Fibroblast of skin of left biceps (primary cell): ENCODE results near the gene ROR1.

Experiments used
- DNase-seq, 2 experiments: peaks; one replicate each; pipeline ENCODE4 v3.0.0-alpha.2; 2013; ENCODE audit warnings: low read depth in 2 of 2

The ROR1 gene

DNA sequence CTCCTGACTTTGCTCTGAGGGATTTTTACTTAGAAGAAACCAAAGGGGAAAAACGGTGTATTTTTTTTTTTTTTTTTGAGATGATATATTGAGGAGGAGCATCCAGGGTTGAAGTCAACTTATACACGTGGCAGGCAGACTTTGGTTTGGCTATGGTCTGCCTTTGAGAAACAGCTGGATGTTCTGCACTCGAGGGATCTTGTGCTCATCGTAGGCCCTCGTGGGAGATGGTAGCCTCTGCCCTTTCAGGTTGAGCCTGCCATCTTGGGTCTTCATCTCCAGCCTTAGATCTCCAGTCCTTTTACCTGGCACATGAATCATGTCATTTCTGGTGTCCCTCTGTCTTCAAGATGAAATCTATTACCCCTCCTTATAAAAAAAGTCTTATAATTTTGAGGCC lies 362.5 kb downstream of the ROR1 start:
- no peak for DNase-seq

GRCh38 chr1:64136752-64137411 lies 363.1 kb downstream of the ROR1 start:
- peak; percentile 82 to 83 for DNase-seq

GRCh38 chr1:64137412-64137803 lies 363.6 kb downstream of the ROR1 start:
- DNase-seq = no peak

DNA sequence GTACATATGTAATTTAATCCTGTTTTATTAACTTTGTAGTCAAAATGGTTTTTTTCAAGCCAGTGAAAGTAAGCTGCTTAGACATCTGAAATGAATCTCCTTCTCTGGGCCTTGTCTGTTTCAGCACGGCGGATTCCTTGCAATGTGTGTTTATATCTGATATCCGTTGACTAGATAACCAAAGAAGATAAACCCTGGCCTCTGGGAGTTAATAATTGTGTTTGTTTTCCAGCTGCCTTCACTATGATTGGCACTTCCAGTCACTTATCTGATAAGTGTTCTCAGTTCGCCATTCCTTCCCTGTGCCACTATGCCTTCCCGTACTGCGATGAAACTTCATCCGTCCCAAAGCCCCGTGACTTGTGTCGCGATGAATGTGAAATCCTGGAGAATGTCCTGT lies 366.1 kb downstream of the ROR1 start:
- DNase-seq = no peak

DNA sequence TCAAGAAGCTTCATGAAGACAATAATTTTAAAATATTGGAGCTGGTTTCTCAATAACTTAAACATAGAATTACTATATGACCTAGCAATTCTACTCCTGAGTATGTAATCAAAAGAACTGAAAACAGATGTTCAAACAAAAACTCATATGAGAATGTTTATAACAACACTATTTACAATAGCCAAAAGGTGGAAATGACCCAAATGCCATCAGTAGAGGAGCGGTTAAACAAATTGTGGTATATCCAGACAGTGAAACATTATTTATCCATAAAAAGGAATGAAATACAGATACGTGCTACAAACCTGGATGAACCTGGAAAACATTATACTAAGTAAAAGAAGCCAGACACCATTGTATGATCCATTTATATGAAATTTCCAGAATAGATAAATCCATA lies 366.8 kb downstream of the ROR1 start:
- DNase-seq = no peak

DNA sequence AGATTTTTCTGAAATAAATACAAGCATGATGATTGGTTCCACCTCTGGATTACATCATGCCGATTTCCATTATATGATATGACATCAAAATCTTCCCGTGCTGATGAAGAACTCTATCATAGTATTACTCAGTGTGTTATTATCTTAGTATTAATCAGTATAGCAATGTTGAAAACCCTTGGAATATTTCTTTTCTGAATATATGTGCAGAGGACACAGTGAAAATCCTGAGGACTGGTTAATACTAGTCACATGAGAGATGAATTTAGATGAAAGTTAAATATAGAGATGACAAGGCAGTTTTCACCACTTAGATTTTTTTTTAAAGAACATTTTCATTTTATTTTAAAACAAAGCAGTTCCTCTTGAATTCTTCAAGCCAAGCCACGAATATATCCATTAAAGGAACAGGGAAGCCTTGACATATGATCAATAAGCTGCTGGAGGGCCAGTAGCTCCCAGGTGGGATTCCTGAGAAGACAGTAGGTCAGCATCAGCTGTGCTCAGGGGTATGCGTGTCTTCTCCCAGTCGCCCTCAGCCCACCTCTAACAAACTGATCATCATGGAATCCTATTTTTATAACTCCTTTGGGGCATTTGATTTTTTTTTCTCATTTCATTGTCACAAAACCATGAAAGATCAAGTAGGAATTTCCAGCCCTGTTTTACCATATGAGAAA lies 373.4 kb downstream of the ROR1 start:
- DNase-seq = no peak

GRCh38 chr1:64147759-64148158 lies 373.9 kb downstream of the ROR1 start:
- no peak for DNase-seq

- DNase-seq = no peak
These were observed 376.4 kb downstream of the ROR1 start for GRCh38 chr1:64150266-64150665.

DNA sequence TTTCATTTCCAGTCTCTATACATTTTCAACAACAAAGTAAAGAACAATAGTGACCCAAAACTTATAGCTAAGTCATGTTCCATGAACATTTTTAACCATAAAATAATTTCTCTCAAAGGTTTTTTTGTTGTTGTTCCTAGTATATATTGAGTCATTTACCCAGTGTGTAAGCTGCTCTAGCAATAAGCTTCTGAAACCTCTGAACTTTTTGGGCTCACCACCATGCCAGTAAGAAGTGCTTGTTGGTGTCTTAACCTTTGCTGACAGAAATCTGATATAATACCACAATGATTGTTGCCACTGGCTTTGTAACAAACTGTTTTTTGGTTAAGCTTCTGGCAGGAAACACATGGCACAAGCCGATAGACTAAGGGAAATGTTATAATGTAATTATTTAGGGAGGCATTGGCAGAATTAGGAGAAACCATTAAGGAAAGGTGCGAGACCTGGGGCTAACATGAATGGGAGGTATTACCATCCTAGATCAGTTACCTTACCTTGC lies 377.0 kb downstream of the ROR1 start:
- DNase-seq = no peak

- no peak for DNase-seq
These were observed 381.5 kb downstream of the ROR1 start for GRCh38 chr1:64155278-64155677.

DNA sequence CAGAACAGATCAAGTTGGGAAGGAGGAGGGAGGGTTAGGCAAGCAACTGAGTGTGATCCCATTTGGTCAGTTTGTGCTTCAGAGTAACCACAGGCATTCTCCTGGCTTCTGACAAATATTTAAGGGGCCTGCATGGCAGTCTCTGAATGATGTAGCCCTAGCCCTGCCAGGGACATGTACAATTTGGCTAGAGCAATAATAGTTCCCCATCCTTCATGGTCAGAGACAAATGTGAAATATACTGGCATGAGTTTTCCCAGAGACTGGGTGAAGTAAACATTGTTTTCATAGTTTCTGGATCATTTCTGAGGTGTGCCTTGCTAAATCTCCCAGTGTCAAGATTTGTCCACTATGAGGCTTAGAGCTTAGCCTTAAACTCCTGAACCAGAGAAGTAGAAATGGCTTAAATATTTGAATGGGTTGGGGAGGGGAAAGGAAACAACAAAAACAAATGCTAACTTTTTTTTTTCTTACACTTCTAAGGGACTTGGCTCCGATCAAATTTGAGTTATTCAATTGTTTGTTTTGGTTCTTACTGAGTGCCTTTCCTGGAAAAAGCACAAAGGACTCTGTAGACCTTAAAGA lies 387.6 kb downstream of the ROR1 start:
- no peak for DNase-seq

- DNase-seq = no peak
These were observed 388.3 kb downstream of the ROR1 start for GRCh38 chr1:64162151-64162550.

DNA sequence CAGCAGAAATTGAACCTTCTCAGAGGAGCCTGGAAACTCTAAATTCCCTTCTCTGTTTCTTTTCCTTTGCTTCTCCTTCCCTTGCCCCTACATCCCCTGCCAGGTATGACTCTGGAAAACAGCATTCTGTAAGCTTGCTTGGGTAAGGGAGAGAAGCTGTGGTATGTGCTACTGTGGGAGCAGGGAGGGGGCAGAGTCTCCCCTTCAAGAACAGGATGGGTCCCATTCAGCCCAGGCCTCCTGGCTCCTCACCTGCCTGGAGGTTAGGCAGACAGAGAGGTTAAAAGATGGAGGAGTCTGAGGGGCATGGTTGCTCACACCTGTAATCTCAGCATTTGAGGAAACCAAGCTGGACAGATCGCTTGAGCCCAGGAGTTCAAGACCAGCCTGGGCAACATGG lies 389.0 kb downstream of the ROR1 start:
- no peak for DNase-seq

GRCh38 chr1:64163431-64163830 lies 389.6 kb downstream of the ROR1 start:
- DNase-seq = no peak

DNA sequence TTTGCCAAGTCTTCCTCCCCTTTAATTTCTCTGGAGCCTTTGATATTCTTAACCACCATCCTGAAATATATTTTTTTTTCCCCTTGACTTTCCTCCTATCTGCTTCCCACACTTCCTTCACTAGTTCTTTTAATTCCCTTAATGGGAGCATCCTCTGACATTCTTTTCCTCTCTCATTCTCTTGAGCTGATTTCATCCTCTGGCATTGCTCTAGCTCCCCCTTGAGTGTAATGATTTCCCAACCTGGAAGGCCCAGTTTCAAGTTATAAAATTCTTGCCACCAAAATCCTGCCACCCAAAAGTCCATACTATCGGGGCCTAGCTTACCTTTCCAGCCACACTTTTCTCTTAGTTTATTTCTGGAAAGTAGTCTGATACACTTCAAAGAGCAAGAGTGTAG lies 390.2 kb downstream of the ROR1 start:
- DNase-seq = no peak

DNA sequence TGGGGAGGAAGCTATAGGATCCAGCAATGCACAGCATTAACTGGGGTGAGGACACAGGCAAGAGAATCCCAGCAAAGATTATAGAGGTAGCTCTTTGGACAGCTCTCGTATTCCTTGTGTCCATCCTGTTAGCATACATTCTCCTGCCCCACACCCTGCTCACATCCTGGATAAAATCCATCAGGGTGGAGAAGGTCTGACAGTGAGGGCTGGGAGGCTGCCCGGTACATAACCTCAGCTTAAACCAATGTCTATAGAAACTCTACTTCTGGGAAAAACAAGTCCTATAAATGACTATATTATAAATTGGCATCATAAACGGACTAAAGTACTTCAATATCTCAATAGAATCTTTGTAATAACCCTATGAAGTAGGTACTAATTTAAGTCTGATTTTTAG lies 392.8 kb downstream of the ROR1 start:
- DNase-seq = no peak

DNA sequence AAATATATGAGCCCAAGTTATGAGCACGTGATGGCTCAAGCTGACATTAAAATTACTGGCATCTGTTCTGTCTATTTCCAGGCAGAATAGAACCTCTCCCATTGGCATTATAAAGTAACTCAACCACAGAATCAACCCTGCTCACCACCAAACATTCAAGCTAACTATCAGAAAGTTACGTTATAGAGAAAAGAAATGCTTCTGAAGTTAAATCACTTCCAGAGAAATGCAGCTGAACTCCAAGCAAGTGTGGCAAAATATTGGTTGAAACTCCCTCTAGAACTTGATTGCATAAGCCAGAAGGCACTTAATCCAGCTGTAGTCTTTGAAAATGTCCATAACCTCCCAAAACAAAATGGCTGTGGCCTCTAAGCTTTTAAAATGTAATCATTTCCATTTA lies 393.4 kb downstream of the ROR1 start:
- peak; percentile 36 to 40 for DNase-seq

DNA sequence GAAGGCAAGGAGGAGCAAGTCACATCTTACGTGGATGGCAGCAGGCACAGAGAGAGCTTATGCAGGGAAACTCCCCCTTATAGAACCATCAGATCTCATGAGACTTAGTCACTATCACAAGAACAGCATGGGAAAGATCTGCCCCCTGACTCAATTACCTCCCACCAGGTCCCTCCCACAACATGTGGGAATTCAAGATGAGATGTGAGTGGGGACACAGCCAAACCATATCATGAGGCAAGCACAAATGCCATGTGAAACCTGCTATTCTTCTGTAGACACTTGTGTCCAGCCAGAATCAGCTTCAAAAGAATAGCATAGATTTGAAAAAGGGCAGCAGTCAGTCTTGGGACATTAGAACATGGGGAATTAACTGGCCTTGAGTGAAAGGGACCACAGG lies 397.4 kb downstream of the ROR1 start:
- DNase-seq = no peak

- no peak for DNase-seq
These were observed 398.0 kb downstream of the ROR1 start for GRCh38 chr1:64171797-64172281.

DNA sequence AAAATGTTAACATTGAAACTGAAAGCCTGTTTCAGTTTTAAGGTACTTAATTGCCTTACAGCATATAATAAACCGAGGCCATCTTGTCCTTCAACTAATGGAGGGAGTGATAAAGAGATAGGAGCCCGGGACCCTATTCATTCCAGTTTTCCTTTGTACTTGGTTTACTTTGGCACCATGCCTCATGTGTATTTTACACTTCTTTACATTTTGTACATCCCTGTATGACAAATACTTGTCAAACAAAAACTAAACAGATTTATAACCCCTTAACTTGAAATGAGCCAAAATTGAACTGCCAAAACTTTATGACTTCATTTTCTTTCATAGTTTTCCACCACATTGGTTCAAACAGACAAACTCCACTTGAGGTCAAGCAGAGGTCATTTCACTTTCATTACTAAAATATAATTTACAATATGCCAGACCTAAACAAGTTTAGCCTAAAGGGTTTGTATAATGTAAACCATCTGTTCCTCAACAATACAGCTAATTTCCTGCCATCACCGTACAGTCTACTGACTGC lies 398.7 kb downstream of the ROR1 start:
- DNase-seq = peak; percentile 50 to 66

DNA sequence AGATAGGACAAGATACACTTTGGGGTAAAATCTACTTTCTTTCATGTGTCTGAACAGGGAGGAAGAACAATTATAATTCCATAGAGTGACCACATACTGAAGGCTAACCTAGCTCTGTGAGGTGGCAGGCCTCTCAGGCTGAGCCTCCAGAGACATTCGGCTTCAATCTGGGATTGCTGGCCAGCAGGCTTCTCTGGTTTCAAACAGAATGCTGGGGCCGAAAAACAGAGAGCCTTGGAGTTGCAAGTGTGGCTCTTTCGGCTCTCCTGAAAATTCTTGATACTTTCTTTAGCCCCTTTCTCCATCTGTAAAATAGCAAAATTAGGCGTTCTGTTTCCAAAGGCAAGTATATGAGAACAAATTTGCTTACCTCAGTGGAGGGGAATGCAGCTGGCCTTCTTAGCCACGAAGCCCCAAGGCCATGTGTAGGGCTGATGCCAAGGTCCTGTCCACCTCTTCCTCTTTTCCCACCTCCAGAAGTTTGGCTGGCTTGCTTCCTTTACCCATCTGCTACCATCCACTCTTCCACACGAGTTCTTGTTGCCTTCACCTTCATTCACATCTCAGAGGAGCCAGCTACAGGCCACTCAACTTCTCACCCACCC lies 399.6 kb downstream of the ROR1 start:
- no peak for DNase-seq

GRCh38 chr1:64175639-64176038 lies 401.8 kb downstream of the ROR1 start:
- DNase-seq = no peak
